WTC11 (cell line): Measurements from ENCODE around the gene TPRKB. TPM values are rescaled to one million over a fixed set of nuclear protein-coding genes. Genes with fewer than 3 reads are reported as not detected.
"Not testable (repeated sequence)": the region's sequence is repeated elsewhere in the genome, so short reads cannot be mapped to it uniquely, and the experiment has no call there.

ENCODE experiments used
- ATAC-seq: fragments of 200-7000 bp; cut with Tn5 transposase; 2 replicates; pipeline ENCODE4 v1.10.0; 2021; ENCODE audit warnings: mild to moderate bottlenecking, moderate library complexity
- CTCF ChIA-PET: fragments of 300-600 bp; sonication (Branson Sonifier 250); formaldehyde crosslinking; loops from one replicate; lab custom pipeline; 2021; ENCODE audit warnings: antibody characterized with exemption; lab: Charles Lee
- POLR2A ChIA-PET: fragments of 350-600 bp; sonication (Branson Sonifier 250); formaldehyde crosslinking; loops from one replicate; lab custom pipeline; 2021; ENCODE audit warnings: antibody characterized with exemption; lab: Charles Lee
- DNase-seq: peaks from one replicate; pipeline ENCODE4 v3.0.0; 2021; ENCODE audit warnings: low spot score
- H3K27ac Mint-ChIP-seq: 2 replicates; pipeline ENCODE4 v1.8.0; 2021; ENCODE audit warnings: mixed read lengths
- H3K27me3 Mint-ChIP-seq: 2 replicates; pipeline ENCODE4 v1.8.0; 2021; ENCODE audit warnings: low read depth, mild to moderate bottlenecking, moderate library complexity, mixed read lengths
- H3K36me3 Mint-ChIP-seq: 2 replicates; pipeline ENCODE4 v1.8.0; 2021; ENCODE audit warnings: mixed read lengths
- H3K4me1 Mint-ChIP-seq: 2 replicates; pipeline ENCODE4 v1.8.0; 2022; ENCODE audit warnings: mixed read lengths
- H3K4me3 Mint-ChIP-seq: 2 replicates; pipeline ENCODE4 v1.8.0; 2021; ENCODE audit warnings: mild to moderate bottlenecking, moderate library complexity, mixed read lengths
- H3K9me3 Mint-ChIP-seq: 2 replicates; pipeline ENCODE4 v1.8.0; 2021; ENCODE audit warnings: mixed read lengths
- CTCF ChIP-seq: fragments of 200-600 bp; IDR thresholded peaks from 2 replicates; pipeline ENCODE4 v1.8.0; 2022; ENCODE audit warnings: antibody characterized with exemption
- E2F4 ChIP-seq: sonication (generic); formaldehyde crosslinking; IDR thresholded peaks from 2 replicates; pipeline ENCODE4 v1.8.1; 2022; ENCODE audit warnings: low read depth, mild to moderate bottlenecking, moderate library complexity, missing genetic modification reagents, borderline replicate concordance
- GABPB1 ChIP-seq: sonication (generic); formaldehyde crosslinking; IDR thresholded peaks from 2 replicates; pipeline ENCODE4 v1.8.1; 2023; ENCODE audit warnings: mild to moderate bottlenecking, missing genetic modification reagents
- HMGA2 ChIP-seq: fragments of 250-450 bp; sonication (Bioruptor Pico); IDR thresholded peaks from 2 replicates; pipeline ENCODE4 v1.4.0; 2021; ENCODE audit warnings: mild to moderate bottlenecking, moderate library complexity
- IRF2 ChIP-seq: sonication (generic); formaldehyde crosslinking; IDR thresholded peaks from 2 replicates; pipeline ENCODE4 v1.8.0; 2022; ENCODE audit warnings: low read depth, missing genetic modification reagents, borderline replicate concordance
- MYBL2 ChIP-seq: sonication (generic); formaldehyde crosslinking; IDR thresholded peaks from 2 replicates; pipeline ENCODE4 v1.8.1; 2023; ENCODE audit warnings: mild to moderate bottlenecking, moderate library complexity, missing genetic modification reagents
- NFYB ChIP-seq: sonication (generic); formaldehyde crosslinking; conservative IDR thresholded peaks from 2 replicates; pipeline ENCODE4 v1.8.0; 2022; ENCODE audit warnings: low read depth, missing genetic modification reagents
- RELA ChIP-seq: sonication (generic); formaldehyde crosslinking; IDR thresholded peaks from 2 replicates; pipeline ENCODE4 v1.8.1; 2022; ENCODE audit warnings: missing genetic modification reagents, mild to moderate bottlenecking, borderline replicate concordance
- SMAD4 ChIP-seq: sonication (generic); formaldehyde crosslinking; IDR thresholded peaks from 2 replicates; pipeline ENCODE4 v1.8.0; 2022; ENCODE audit warnings: mild to moderate bottlenecking, missing genetic modification reagents
- SOX15 ChIP-seq: fragments of 250-450 bp; sonication (Bioruptor Pico); IDR thresholded peaks from 2 replicates; pipeline ENCODE4 v1.9.0; 2021; ENCODE audit warnings: mild to moderate bottlenecking
- STAT6 ChIP-seq: sonication (generic); formaldehyde crosslinking; conservative IDR thresholded peaks from 2 replicates; pipeline ENCODE4 v1.8.1; 2023; ENCODE audit warnings: mild to moderate bottlenecking, low read depth, missing genetic modification reagents, moderate library complexity
- TCF7 ChIP-seq: sonication (generic); formaldehyde crosslinking; IDR thresholded peaks from 2 replicates; pipeline ENCODE4 v1.8.0; 2022; ENCODE audit warnings: mild to moderate bottlenecking, low read depth, missing genetic modification reagents, moderate library complexity
- ZNF232 ChIP-seq: sonication (generic); formaldehyde crosslinking; IDR thresholded peaks from 2 replicates; pipeline ENCODE4 v1.8.0; 2022; ENCODE audit warnings: mild to moderate bottlenecking, missing genetic modification reagents
- total RNA-seq: library from RNA; stranded (reverse); gene quantifications from 3 replicates; pipeline ENCODE4 v1.2.3, GENCODE V29; 2021
- TF ChIP-seq, protein P1 (sequence below): sonication (generic); formaldehyde crosslinking; IDR thresholded peaks from 2 replicates; pipeline ENCODE4 v1.8.0; 2022; ENCODE audit warnings: mild to moderate bottlenecking, missing genetic modification reagents
- TF ChIP-seq, protein P2 (sequence below): fragments of 250-450 bp; sonication (Bioruptor Pico); IDR thresholded peaks from 2 replicates; pipeline ENCODE4 v2.1.2; 2022; ENCODE audit warnings: mild to moderate bottlenecking, moderate library complexity
- TF ChIP-seq, protein P3 (sequence below): sonication (generic); formaldehyde crosslinking; IDR thresholded peaks from 2 replicates; pipeline ENCODE4 v1.8.1; 2022; ENCODE audit warnings: low read depth, missing genetic modification reagents, borderline replicate concordance

TPRKB gene
- total RNA-seq, 1 experiment from 2014 or later: 30.6 TPM

GRCh38 chr2:73704285-73704684 is 32.9 kb downstream of the TPRKB start (continued):
- TF ChIP-seq, protein P1, sequence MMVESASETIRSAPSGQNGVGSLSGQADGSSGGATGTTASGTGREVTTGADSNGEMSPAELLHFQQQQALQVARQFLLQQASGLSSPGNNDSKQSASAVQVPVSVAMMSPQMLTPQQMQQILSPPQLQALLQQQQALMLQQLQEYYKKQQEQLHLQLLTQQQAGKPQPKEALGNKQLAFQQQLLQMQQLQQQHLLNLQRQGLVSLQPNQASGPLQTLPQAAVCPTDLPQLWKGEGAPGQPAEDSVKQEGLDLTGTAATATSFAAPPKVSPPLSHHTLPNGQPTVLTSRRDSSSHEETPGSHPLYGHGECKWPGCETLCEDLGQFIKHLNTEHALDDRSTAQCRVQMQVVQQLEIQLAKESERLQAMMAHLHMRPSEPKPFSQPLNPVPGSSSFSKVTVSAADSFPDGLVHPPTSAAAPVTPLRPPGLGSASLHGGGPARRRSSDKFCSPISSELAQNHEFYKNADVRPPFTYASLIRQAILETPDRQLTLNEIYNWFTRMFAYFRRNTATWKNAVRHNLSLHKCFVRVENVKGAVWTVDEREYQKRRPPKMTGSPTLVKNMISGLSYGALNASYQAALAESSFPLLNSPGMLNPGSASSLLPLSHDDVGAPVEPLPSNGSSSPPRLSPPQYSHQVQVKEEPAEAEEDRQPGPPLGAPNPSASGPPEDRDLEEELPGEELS: no peak
- TF ChIP-seq CTCF: no peak
- TF ChIP-seq, all 79 proteins: peak for 0

DNA sequence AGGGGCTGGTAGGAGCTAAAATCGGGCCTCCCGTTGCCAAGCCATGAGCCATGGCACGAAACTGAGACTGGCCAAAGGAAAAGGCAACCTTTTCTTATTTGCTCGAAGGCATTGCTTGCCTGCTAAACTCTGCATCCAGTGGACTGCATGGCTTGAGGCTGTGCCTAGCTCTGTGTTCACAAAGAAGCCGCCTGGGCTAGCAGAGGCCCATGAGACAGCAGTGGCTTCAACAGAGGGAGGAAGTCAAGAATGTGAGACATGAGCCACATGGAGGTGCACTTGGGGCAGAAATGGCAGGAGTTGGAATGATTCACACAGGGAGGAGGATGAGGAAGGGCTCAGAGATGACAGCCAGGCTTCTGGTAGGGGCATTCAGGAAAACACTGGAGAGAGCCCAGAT is 33.5 kb downstream of the TPRKB start:
- H3K27me3 Mint-ChIP-seq: peaks cover 68% of the 10 kb centered on the region
- H3K4me3 Mint-ChIP-seq: no peak overlapping the region
- CTCF ChIA-PET: interaction anchor here (0.6 kb wide), 1 partner anchor 612 kb away, joined by 6 read pairs; no protein-coding TSS in a partner anchor
- H3K36me3 Mint-ChIP-seq: peaks cover 6% of the 10 kb centered on the region; the same call in 1 of the 2 replicates
- H3K27ac Mint-ChIP-seq: no peak overlapping the region
- no peaks in the 10 kb centered on the region for H3K4me1 Mint-ChIP-seq
- POLR2A ChIA-PET: interaction anchor here (1.1 kb wide), 1 partner anchor 33 kb away, joined by 3 read pairs; the partner anchor contains the start of gene TPRKB
- no peak for DNase-seq
- TF ChIP-seq IRF2 (CRISPR knock-in tag) (no peak), SOX15 (CRISPR knock-in tag) (no peak), CTCF (no peak), HMGA2 (CRISPR knock-in tag) (no peak), MYBL2 (CRISPR knock-in tag) (no peak), NFYB (CRISPR knock-in tag) (no peak), STAT6 (CRISPR knock-in tag) (no peak), SMAD4 (CRISPR knock-in tag) (no peak), ZNF232 (CRISPR knock-in tag) (no peak), TCF7 (CRISPR knock-in tag) (no peak), RELA (no peak), GABPB1 (no peak), E2F4 (CRISPR knock-in tag) (no peak)
- TF ChIP-seq, protein P2, sequence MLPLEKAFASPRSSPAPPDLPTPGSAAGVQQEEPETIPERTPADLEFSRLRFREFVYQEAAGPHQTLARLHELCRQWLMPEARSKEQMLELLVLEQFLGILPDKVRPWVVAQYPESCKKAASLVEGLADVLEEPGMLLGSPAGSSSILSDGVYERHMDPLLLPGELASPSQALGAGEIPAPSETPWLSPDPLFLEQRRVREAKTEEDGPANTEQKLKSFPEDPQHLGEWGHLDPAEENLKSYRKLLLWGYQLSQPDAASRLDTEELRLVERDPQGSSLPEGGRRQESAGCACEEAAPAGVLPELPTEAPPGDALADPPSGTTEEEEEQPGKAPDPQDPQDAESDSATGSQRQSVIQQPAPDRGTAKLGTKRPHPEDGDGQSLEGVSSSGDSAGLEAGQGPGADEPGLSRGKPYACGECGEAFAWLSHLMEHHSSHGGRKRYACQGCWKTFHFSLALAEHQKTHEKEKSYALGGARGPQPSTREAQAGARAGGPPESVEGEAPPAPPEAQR: no peak
- TF ChIP-seq, protein P3, sequence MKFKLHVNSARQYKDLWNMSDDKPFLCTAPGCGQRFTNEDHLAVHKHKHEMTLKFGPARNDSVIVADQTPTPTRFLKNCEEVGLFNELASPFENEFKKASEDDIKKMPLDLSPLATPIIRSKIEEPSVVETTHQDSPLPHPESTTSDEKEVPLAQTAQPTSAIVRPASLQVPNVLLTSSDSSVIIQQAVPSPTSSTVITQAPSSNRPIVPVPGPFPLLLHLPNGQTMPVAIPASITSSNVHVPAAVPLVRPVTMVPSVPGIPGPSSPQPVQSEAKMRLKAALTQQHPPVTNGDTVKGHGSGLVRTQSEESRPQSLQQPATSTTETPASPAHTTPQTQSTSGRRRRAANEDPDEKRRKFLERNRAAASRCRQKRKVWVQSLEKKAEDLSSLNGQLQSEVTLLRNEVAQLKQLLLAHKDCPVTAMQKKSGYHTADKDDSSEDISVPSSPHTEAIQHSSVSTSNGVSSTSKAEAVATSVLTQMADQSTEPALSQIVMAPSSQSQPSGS (CRISPR knock-in tag): no peak
- no peak for ATAC-seq
- peaks cover 26% of the 10 kb centered on the region for H3K9me3 Mint-ChIP-seq

GRCh38 chr2:73702852-73703493 is 34.2 kb downstream of the TPRKB start:
- not testable (repeated sequence) for DNase-seq, H3K27ac Mint-ChIP-seq, H3K4me1 Mint-ChIP-seq, H3K4me3 Mint-ChIP-seq, ATAC-seq
- ChIA-PET POLR2A (interaction anchor here (1.1 kb wide), 1 partner anchor 34 kb away, joined by 3 read pairs; the partner anchor contains the start of gene TPRKB), CTCF (interaction anchor here (0.6 kb wide), 1 partner anchor 613 kb away, joined by 6 read pairs; no protein-coding TSS in a partner anchor)
- Mint-ChIP-seq H3K36me3 (peaks cover 12% of the 10 kb centered on the region), H3K27me3 (peaks cover 73% of the 10 kb centered on the region), H3K9me3 (peaks cover 30% of the 10 kb centered on the region)
